ENCODE measurements around the gene NR1D1. TPM values are rescaled to one million over a fixed set of nuclear protein-coding genes. Genes with fewer than 3 reads are reported as not detected.
A peak's percentile ranks its signal among the peaks of the same experiment; 100 is the strongest.

Gene NR1D1
- total RNA-seq, 1 experiment from 2014 or later, result 7.5 TPM

GRCh38 chr17:40079545-40079944, 20.8 kb downstream of the NR1D1 start:
- ChIA-PET POLR2A (interaction anchor here (0.6 kb wide), 1 partner anchor 21 kb away, joined by 3 read pairs; the partner anchor contains the start of gene NR1D1), CTCF (no interaction called here)
- no peak for TF ChIP-seq CTCF (IDR thresholded peaks at IDR 0.05; ENCODE audit: unreplicated experiment)
- Mint-ChIP-seq H3K4me1 (ENCODE audit: insufficient read depth, unreplicated experiment) (peaks cover 22% of the 10 kb centered on the region), H3K36me3 (ENCODE audit: insufficient read depth, unreplicated experiment) (peaks cover 41% of the 10 kb centered on the region), H3K9me3 (ENCODE audit: unreplicated experiment) (no peaks in the 10 kb centered on the region), H3K27ac (ENCODE audit: low read depth, unreplicated experiment) (no peak overlapping the region), H3K27me3 (ENCODE audit: insufficient read depth, unreplicated experiment) (no peaks in the 10 kb centered on the region), H3K4me3 (ENCODE audit: unreplicated experiment) (no peak overlapping the region)
- no peak for DNase-seq (ENCODE audit: unreplicated experiment)
- BruUV-seq (replicated peaks), result no TSS peak
- intact Hi-C loops (cut with micrococcal nuclease), result no loop called here

- CTCF ChIA-PET, result interaction anchor here (1.0 to 6.9 kb wide), 11 partner anchors 8 to 70 kb away, joined by 3 to 131 read pairs (median 22); partner anchors contain the start of genes CSF3, MED24, NR1D1 and THRA
- intact Hi-C loops (cut with micrococcal nuclease), result no loop called here
- Mint-ChIP-seq H3K4me1 (ENCODE audit: insufficient read depth, unreplicated experiment) (peaks cover 50% of the 10 kb centered on the region), H3K4me3 (ENCODE audit: unreplicated experiment) (no peak overlapping the region), H3K27ac (ENCODE audit: low read depth, unreplicated experiment) (no peak overlapping the region), H3K36me3 (ENCODE audit: insufficient read depth, unreplicated experiment) (peaks cover 28% of the 10 kb centered on the region), H3K27me3 (ENCODE audit: insufficient read depth, unreplicated experiment) (no peaks in the 10 kb centered on the region), H3K9me3 (ENCODE audit: unreplicated experiment) (no peaks in the 10 kb centered on the region)
- no peak for TF ChIP-seq CTCF (IDR thresholded peaks at IDR 0.05; ENCODE audit: unreplicated experiment)
- no TSS peak for BruUV-seq (replicated peaks)
- no peak for DNase-seq (ENCODE audit: unreplicated experiment)
- POLR2A ChIA-PET, result interaction anchor here (1.0 to 6.8 kb wide), 2 partner anchors 22 kb away, joined by 3 to 82 read pairs; partner anchors contain the start of genes MED24 and NR1D1
Observed at GRCh38 chr17:40076591-40076990, 23.8 kb downstream of the NR1D1 start.

GRCh38 chr17:40075942-40076498, 24.4 kb downstream of the NR1D1 start:
- no peak for TF ChIP-seq CTCF (IDR thresholded peaks at IDR 0.05; ENCODE audit: unreplicated experiment)
- Mint-ChIP-seq H3K4me3 (ENCODE audit: unreplicated experiment) (peak overlapping the region; percentile 65), H3K27ac (ENCODE audit: low read depth, unreplicated experiment) (peak overlapping the region; percentile 36), H3K36me3 (ENCODE audit: insufficient read depth, unreplicated experiment) (peaks cover 28% of the 10 kb centered on the region), H3K9me3 (ENCODE audit: unreplicated experiment) (no peaks in the 10 kb centered on the region), H3K27me3 (ENCODE audit: insufficient read depth, unreplicated experiment) (no peaks in the 10 kb centered on the region), H3K4me1 (ENCODE audit: insufficient read depth, unreplicated experiment) (peaks cover 56% of the 10 kb centered on the region)
- DNase-seq (ENCODE audit: unreplicated experiment), result no peak
- POLR2A ChIA-PET, result interaction anchor here (0.7 to 6.8 kb wide), 7 partner anchors 11 to 93 kb away, joined by 3 to 82 read pairs (median 5); partner anchors contain the start of genes MED24, NR1D1 and THRA
- intact Hi-C loops (cut with micrococcal nuclease), result loop anchor here (1.0 kb wide), 2 partner anchors 22 to 63 kb away; partner anchors contain the start of gene MED24
- CTCF ChIA-PET, result interaction anchor here (0.6 to 6.9 kb wide), 24 partner anchors 9 to 208 kb away, joined by 3 to 131 read pairs (median 6); partner anchors contain the start of genes CSF3, MED24, NR1D1 and THRA
- no TSS peak for BruUV-seq (replicated peaks)

- H3K4me3 Mint-ChIP-seq (ENCODE audit: unreplicated experiment), result peak overlapping the region; percentile 65
- H3K4me1 Mint-ChIP-seq (ENCODE audit: insufficient read depth, unreplicated experiment), result peaks cover 62% of the 10 kb centered on the region
- peak overlapping the region; percentile 36 for H3K27ac Mint-ChIP-seq (ENCODE audit: low read depth, unreplicated experiment)
- peaks cover 28% of the 10 kb centered on the region for H3K36me3 Mint-ChIP-seq (ENCODE audit: insufficient read depth, unreplicated experiment)
- ChIA-PET POLR2A (interaction anchor here (0.6 to 6.8 kb wide), 9 partner anchors 10 to 258 kb away, joined by 3 to 82 read pairs (median 5); partner anchors contain the start of genes MED24, NR1D1 and THRA), CTCF (interaction anchor here (0.6 to 6.9 kb wide), 31 partner anchors 10 to 443 kb away, joined by 3 to 131 read pairs (median 5); partner anchors contain the start of genes CSF3, MED24, NR1D1 and THRA)
- H3K27me3 Mint-ChIP-seq (ENCODE audit: insufficient read depth, unreplicated experiment), result no peaks in the 10 kb centered on the region
- BruUV-seq (replicated peaks), result no TSS peak
- intact Hi-C loops (cut with micrococcal nuclease), result loop anchor here (1.0 kb wide), 2 partner anchors 21 to 62 kb away; partner anchors contain the start of gene MED24
- DNase-seq (ENCODE audit: unreplicated experiment), result peak; percentile 78
- peak; percentile 89 for TF ChIP-seq CTCF (IDR thresholded peaks at IDR 0.05; ENCODE audit: unreplicated experiment)
- H3K9me3 Mint-ChIP-seq (ENCODE audit: unreplicated experiment), result no peaks in the 10 kb centered on the region
Observed at GRCh38 chr17:40075201-40075941, 25.0 kb downstream of the NR1D1 start.
